ENCODE results near the gene ARHGEF19. TPM values are rescaled to one million over a fixed set of nuclear protein-coding genes. Genes with fewer than 3 reads are reported as not detected.
A peak's percentile ranks its signal among the peaks of the same experiment; 100 is the strongest.

ARHGEF19 gene
- total and polyA plus RNA-seq, 2 of the 13 experiments (the other 11 are each of a cell fraction or from before 2014, with no cell fraction given): 1.7 to 1.8 TPM

- no peak for TF ChIP-seq THAP8 (CRISPR knock-in tag; IDR thresholded peaks at IDR 0.05; ENCODE audit: borderline replicate concordance)
- TF ChIP-seq HDAC6 (IDR thresholded peaks at IDR 0.05; ENCODE audit: low read depth, low read length): no peak
- TF ChIP-seq CCAR2 (optimal IDR thresholded peaks at IDR 0.05; ENCODE audit: low read depth, low read length): no peak
- no peak for TF ChIP-seq ZNF33A (CRISPR knock-in tag; IDR thresholded peaks at IDR 0.05; ENCODE audit: borderline replicate concordance)
- TF ChIP-seq PHF21A (CRISPR knock-in tag; IDR thresholded peaks at IDR 0.05): 0 out of 2 replicates have a peak, but pooled peaks have one; percentile 57
- no peak; the same call in 1 of the 2 replicates for TF ChIP-seq CCDC6 (CRISPR knock-in tag; IDR thresholded peaks at IDR 0.05)
- TF ChIP-seq HOXA5 (CRISPR knock-in tag; IDR thresholded peaks at IDR 0.05): peak; percentile 70; the same call in 1 of the 2 replicates
- TF ChIP-seq POLR2AphosphoS5 (IDR thresholded peaks at IDR 0.05; ENCODE audit: low read depth, low read length): peak; percentile 95
- TF ChIP-seq SALL2 (CRISPR knock-in tag; IDR thresholded peaks at IDR 0.05): no peak
- TF ChIP-seq ZEB1 (IDR thresholded peaks at IDR 0.05; ENCODE audit: insufficient replicate concordance, low read depth): no peak
- no peak for TF ChIP-seq BRF2 (CRISPR knock-in tag; IDR thresholded peaks at IDR 0.05)
- peak; percentile 71; the same call in 1 of the 2 replicates for TF ChIP-seq HNF1B (CRISPR knock-in tag; IDR thresholded peaks at IDR 0.05)
- TF ChIP-seq POLR2AphosphoS2 (IDR thresholded peaks at IDR 0.05; ENCODE audit: low read depth, low read length): peak; percentile 75; the same call in 1 of the 2 replicates
- TF ChIP-seq ELK4 (CRISPR knock-in tag; IDR thresholded peaks at IDR 0.05; ENCODE audit: borderline replicate concordance): no peak
- TF ChIP-seq TRIM22 (IDR thresholded peaks at IDR 0.05): no peak
- peak in 1 of 2 experiments; percentile 34; a peak in 1 of 4 replicates for TF ChIP-seq HMGXB4 (CRISPR knock-in tag; IDR thresholded peaks at IDR 0.05; ENCODE audit: borderline replicate concordance in 1 of 2, low read depth in 1 of 2)
- no peak for TF ChIP-seq EZH2 (conservative IDR thresholded peaks at IDR 0.05; ENCODE audit: low read depth, low read length)
- TF ChIP-seq KAT7 (CRISPR knock-in tag; IDR thresholded peaks at IDR 0.05; ENCODE audit: borderline replicate concordance): no peak
- no peak for TF ChIP-seq RCOR2 (CRISPR knock-in tag; IDR thresholded peaks at IDR 0.05)
- TF ChIP-seq NCOA5 (CRISPR knock-in tag; IDR thresholded peaks at IDR 0.05): no peak
- TF ChIP-seq ZNF101 (CRISPR knock-in tag; IDR thresholded peaks at IDR 0.05; ENCODE audit: borderline replicate concordance, low read depth): no peak
Observed at GRCh38 chr1:16155537-16156410, 56.7 kb downstream of the ARHGEF19 start, which contains the start of gene EPHA2 (continued).

All from HepG2 (cell line).